SU-DHL-6 (cell line): ENCODE results near the gene IGSF21.
A peak's percentile ranks its signal among the peaks of the same experiment; 100 is the strongest.

ENCODE experiments used
- H2AFZ ChIP-seq: fragments of 200-600 bp; sonication (generic); 2 replicates; pipeline ENCODE4 v1.6.1; 2014; ENCODE audit warnings: low read depth, mild to moderate bottlenecking, moderate library complexity, mixed read lengths, antibody characterized with exemption, low read length; ENCODE audit not compliant: severe bottlenecking
- H3F3A ChIP-seq: fragments of 200-600 bp; shearing (Covaris generic); 2 replicates; pipeline ENCODE4 v1.6.0; 2016; ENCODE audit warnings: antibody characterized with exemption, mild to moderate bottlenecking; ENCODE audit not compliant: insufficient read depth
- H3K27ac ChIP-seq: fragments of 200-600 bp; sonication (generic); 2 replicates; pipeline ENCODE4 v1.5.1; 2016; ENCODE audit warnings: low read depth, mild to moderate bottlenecking, low read length, moderate library complexity, mixed read lengths
- H3K27me3 ChIP-seq: fragments of 200-600 bp; sonication (generic), shearing (Covaris generic); 2 replicates; pipeline ENCODE4 v1.6.0; 2014; ENCODE audit warnings: mild to moderate bottlenecking, low read length
- H3K36me3 ChIP-seq: fragments of 200-600 bp; sonication (generic); 2 replicates; pipeline ENCODE4 v1.6.1; 2014; ENCODE audit warnings: mild to moderate bottlenecking, low read length, mixed read lengths
- H3K4me2 ChIP-seq: fragments of 300-600, 200-600 bp; shearing (Covaris generic), sonication (generic); 2 replicates; pipeline ENCODE4 v1.6.0; 2014; ENCODE audit warnings: low read length, low read depth, mild to moderate bottlenecking; ENCODE audit not compliant: poor library complexity, severe bottlenecking
- H3K4me3 ChIP-seq: fragments of 200-600 bp; sonication (generic); 2 replicates; pipeline ENCODE4 v1.5.1; 2014; ENCODE audit warnings: antibody characterized with exemption, low read length, mild to moderate bottlenecking, mixed read lengths; ENCODE audit not compliant: insufficient read depth, poor library complexity, severe bottlenecking
- H3K79me2 ChIP-seq: fragments of 200-600 bp; sonication (generic); 2 replicates; pipeline ENCODE4 v1.6.1; 2014; ENCODE audit warnings: mild to moderate bottlenecking, low read length, moderate library complexity; ENCODE audit not compliant: insufficient read depth
- H3K9ac ChIP-seq: fragments of 200-600 bp; sonication (generic); 2 replicates; pipeline ENCODE4 v1.7.0; 2014; ENCODE audit warnings: mild to moderate bottlenecking, low read length
- H3K9me2 ChIP-seq: fragments of 200-600 bp; sonication (generic); replicated peaks from 2 replicates; pipeline ENCODE4 v1.6.1; 2014; ENCODE audit warnings: low read length; ENCODE audit not compliant: insufficient read depth
- H3K9me3 ChIP-seq: fragments of 200-600 bp; sonication (generic); 2 replicates; pipeline ENCODE4 v1.6.1; 2014; ENCODE audit warnings: low read length, mixed read lengths; ENCODE audit not compliant: insufficient read depth
- H4K20me1 ChIP-seq: fragments of 200-600 bp; sonication (generic); 2 replicates; pipeline ENCODE4 v1.6.1; 2014; ENCODE audit warnings: low read depth, mild to moderate bottlenecking, antibody characterized with exemption, low read length, moderate library complexity, mixed read lengths
- EZH2phosphoT487 ChIP-seq: fragments of 200-600 bp; sonication (generic), shearing (Covaris generic); conservative IDR thresholded peaks from 2 replicates; pipeline ENCODE4 v1.6.1; 2018; ENCODE audit warnings: mild to moderate bottlenecking, antibody characterized with exemption, low read length, moderate library complexity, mixed read lengths
- TF ChIP-seq, protein P1 (sequence below): fragments of 200-600 bp; sonication (generic); IDR thresholded peaks from one replicate; pipeline ENCODE4 v1.5.1; 2017; ENCODE audit warnings: antibody characterized with exemption, mild to moderate bottlenecking, low read length, moderate library complexity; ENCODE audit not compliant: insufficient read depth, poor library complexity, severe bottlenecking

Gene IGSF21

DNA sequence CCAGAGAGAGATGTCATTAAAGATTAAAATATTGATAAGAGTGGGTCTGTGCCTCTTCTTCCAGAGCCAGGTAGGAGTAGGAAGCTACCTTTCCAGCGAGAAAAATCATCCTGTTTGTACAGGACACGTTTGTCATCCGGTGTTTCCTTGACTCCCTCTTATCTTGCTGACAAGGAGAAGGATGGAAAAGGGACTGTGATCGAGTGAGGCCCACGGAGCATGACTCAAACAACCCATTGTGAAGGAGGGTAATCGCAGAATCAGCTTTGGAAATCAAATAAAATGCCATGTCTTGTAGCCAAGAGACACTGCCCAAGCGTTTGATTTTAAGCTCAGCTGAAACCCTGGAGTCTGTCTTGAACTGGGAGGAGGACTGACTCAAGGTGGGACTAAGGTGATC lies 97.7 kb downstream of the IGSF21 start:
- no peak overlapping the region for H2AFZ ChIP-seq
- no peak overlapping the region for H3K9ac ChIP-seq
- H3K79me2 ChIP-seq = no peaks in the 10 kb centered on the region
- H4K20me1 ChIP-seq = no peaks in the 10 kb centered on the region
- H3K36me3 ChIP-seq = no peaks in the 10 kb centered on the region
- no peak overlapping the region for H3K4me2 ChIP-seq
- H3K27me3 ChIP-seq = no peaks in the 10 kb centered on the region
- TF ChIP-seq, protein P1, sequence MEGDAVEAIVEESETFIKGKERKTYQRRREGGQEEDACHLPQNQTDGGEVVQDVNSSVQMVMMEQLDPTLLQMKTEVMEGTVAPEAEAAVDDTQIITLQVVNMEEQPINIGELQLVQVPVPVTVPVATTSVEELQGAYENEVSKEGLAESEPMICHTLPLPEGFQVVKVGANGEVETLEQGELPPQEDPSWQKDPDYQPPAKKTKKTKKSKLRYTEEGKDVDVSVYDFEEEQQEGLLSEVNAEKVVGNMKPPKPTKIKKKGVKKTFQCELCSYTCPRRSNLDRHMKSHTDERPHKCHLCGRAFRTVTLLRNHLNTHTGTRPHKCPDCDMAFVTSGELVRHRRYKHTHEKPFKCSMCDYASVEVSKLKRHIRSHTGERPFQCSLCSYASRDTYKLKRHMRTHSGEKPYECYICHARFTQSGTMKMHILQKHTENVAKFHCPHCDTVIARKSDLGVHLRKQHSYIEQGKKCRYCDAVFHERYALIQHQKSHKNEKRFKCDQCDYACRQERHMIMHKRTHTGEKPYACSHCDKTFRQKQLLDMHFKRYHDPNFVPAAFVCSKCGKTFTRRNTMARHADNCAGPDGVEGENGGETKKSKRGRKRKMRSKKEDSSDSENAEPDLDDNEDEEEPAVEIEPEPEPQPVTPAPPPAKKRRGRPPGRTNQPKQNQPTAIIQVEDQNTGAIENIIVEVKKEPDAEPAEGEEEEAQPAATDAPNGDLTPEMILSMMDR = no peak
- TF ChIP-seq EZH2phosphoT487 = no peak
- no peaks in the 10 kb centered on the region for H3F3A ChIP-seq
- H3K4me3 ChIP-seq = no peak overlapping the region
- no peaks in the 10 kb centered on the region for H3K9me3 ChIP-seq
- H3K27ac ChIP-seq = no peak overlapping the region
- no peaks in the 10 kb centered on the region for H3K9me2 ChIP-seq

DNA sequence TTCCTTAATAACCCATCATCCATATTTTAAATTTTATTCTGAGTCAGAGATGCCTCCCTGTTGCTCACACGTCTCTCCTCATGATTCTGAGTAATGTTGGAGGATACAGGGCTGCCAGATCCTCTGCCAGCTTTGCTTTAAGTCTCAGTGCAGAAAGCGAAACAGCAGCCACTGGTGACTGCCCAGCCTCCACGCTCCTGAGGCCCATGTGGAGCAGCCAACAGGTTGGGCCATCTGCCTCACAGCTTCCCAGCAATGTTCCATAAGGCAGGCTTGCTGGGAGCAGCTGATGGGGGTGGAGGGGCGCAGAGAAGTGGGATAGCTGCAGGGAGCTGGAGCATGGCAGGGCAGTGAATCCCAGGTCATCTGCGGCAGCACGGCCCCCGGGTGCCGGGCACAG lies 104.2 kb downstream of the IGSF21 start:
- Histone ChIP-seq H2AFZ (no peak overlapping the region), H3F3A (no peaks in the 10 kb centered on the region), H3K79me2 (no peaks in the 10 kb centered on the region), H3K9me2 (no peaks in the 10 kb centered on the region), H3K27ac (no peak overlapping the region), H3K9ac (no peak overlapping the region), H4K20me1 (no peaks in the 10 kb centered on the region), H3K9me3 (no peaks in the 10 kb centered on the region), H3K36me3 (no peaks in the 10 kb centered on the region), H3K4me2 (no peak overlapping the region), H3K27me3 (no peaks in the 10 kb centered on the region), H3K4me3 (no peak overlapping the region)
- TF ChIP-seq, protein P1 = no peak
- TF ChIP-seq EZH2phosphoT487 = no peak

DNA sequence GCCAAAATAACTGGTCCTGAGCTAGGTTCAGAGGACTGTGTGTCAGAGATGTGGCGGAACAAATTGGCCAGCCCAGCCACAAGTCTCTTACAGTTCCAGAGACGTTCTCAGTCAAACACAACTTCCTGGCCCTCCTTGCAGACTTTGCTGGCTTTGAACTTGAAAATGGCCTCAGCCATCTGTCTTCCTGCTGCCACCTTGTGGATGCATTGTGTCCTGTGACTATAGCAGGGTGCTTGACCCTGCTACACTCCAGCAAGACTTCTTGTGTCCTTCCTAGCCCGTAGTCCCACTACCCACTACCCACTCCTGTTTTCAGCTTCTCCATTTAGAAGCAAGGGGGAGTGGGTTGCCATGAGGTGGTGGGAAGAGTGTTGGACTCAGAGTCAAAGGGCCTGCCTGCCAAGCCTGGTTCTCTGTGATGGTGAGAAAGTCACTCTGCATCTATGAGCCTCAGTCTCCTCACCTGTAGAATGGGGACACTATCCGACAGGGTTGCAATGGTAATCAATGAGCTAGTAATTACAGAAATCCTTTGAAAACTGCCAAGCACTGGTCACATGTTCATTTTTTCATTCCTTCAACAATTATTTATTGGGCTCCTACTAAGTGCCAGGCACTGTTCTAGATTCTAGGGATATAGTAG lies 109.9 kb downstream of the IGSF21 start:
- H3K79me2 ChIP-seq = no peaks in the 10 kb centered on the region
- H3K9ac ChIP-seq = no peak overlapping the region
- H4K20me1 ChIP-seq = no peaks in the 10 kb centered on the region
- H3K9me2 ChIP-seq = no peaks in the 10 kb centered on the region
- no peaks in the 10 kb centered on the region for H3K9me3 ChIP-seq
- TF ChIP-seq, protein P1 = peak; percentile 34
- TF ChIP-seq EZH2phosphoT487 = no peak
- H3K27me3 ChIP-seq = no peaks in the 10 kb centered on the region
- no peaks in the 10 kb centered on the region for H3F3A ChIP-seq
- H3K4me2 ChIP-seq = no peak overlapping the region
- no peak overlapping the region for H2AFZ ChIP-seq
- H3K36me3 ChIP-seq = no peaks in the 10 kb centered on the region
- no peak overlapping the region for H3K4me3 ChIP-seq
- no peak overlapping the region for H3K27ac ChIP-seq
